OCI-LY7 (cell line): ENCODE data around the gene GCHFR.
A peak's percentile ranks its signal among the peaks of the same experiment; 100 is the strongest.

Experiments used
- EZH2phosphoT487 ChIP-seq: fragments of 200-600 bp; sonication (generic); IDR thresholded peaks from 2 replicates; pipeline ENCODE4 v1.6.1; 2018; ENCODE audit warnings: low read depth, borderline replicate concordance, mild to moderate bottlenecking, mixed run types, antibody characterized with exemption, low read length, moderate library complexity, mixed read lengths
- TF ChIP-seq, protein P1 (sequence below): fragments of 200-600 bp; sonication (generic); conservative IDR thresholded peaks from 2 replicates; pipeline ENCODE4 v1.5.1; 2014; ENCODE audit warnings: mild to moderate bottlenecking, antibody characterized with exemption, low read length, moderate library complexity, mixed read lengths

DNA sequence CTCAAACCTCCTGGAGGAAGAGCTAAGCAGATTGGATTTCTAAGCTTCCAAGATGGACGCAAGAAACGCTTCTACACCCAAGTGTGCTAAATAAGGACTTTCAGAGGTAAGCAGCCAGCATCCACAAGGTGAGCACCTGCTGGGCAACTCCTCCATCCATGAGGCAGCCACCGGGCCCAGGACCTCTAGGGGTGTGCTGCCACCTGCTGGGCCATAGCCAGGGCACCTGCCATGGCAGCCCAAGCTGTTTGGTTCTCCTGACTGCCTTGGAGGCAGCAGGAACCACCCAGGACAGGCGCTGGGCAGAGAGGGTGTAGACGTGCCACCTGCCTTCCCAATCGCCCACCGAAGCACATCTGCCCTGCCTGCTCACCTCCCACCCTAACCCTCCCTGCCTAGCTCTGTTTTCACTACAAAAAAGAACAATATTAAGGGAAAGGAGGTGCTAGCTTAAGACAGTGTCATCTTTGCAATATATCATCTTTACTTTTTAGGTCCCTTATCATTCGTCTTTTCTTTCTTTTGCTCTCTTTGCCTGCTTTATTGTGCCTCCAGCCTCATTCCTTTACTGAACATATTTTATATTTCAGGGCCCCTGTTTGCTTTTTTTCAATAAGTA lies 18.9 kb downstream of the GCHFR start:
- TF ChIP-seq, protein P1, sequence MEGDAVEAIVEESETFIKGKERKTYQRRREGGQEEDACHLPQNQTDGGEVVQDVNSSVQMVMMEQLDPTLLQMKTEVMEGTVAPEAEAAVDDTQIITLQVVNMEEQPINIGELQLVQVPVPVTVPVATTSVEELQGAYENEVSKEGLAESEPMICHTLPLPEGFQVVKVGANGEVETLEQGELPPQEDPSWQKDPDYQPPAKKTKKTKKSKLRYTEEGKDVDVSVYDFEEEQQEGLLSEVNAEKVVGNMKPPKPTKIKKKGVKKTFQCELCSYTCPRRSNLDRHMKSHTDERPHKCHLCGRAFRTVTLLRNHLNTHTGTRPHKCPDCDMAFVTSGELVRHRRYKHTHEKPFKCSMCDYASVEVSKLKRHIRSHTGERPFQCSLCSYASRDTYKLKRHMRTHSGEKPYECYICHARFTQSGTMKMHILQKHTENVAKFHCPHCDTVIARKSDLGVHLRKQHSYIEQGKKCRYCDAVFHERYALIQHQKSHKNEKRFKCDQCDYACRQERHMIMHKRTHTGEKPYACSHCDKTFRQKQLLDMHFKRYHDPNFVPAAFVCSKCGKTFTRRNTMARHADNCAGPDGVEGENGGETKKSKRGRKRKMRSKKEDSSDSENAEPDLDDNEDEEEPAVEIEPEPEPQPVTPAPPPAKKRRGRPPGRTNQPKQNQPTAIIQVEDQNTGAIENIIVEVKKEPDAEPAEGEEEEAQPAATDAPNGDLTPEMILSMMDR = peak; percentile 90
- no peak for TF ChIP-seq EZH2phosphoT487
